Measurements from ENCODE around the gene PRR5L. TPM values are rescaled to one million over a fixed set of nuclear protein-coding genes. Genes with fewer than 3 reads are reported as not detected.

The PRR5L gene
- 1.1 TPM for polyA plus RNA-seq (2012; ENCODE audit: low read depth, missing spikeins)

- TF ChIP-seq SPI1 (IDR thresholded peaks at IDR 0.05; ENCODE audit: low read depth, low read length) = no peak
- no peak for DNase-seq (ENCODE audit: insufficient read length, low spot score)
- no peak for FAIRE-seq
Measured at GRCh38 chr11:36295926-36296325, at the start of gene PRR5L. TSS of gene PRR5L (plus strand) at chr11:36296288. CDS start at chr11:36401122, 104,834 bp downstream.

GRCh38 chr11:36247493-36247892 is 48.6 kb upstream of the PRR5L start:
- no peak for DNase-seq (ENCODE audit: insufficient read length, low spot score)
- TF ChIP-seq SPI1 (IDR thresholded peaks at IDR 0.05; ENCODE audit: low read depth, low read length) (no peak), POLR2A (IDR thresholded peaks at IDR 0.05; ENCODE audit: low read depth, low read length) (no peak), POU2F2 (IDR thresholded peaks at IDR 0.05; ENCODE audit: low read depth, low read length) (no peak), TAF1 (IDR thresholded peaks at IDR 0.05; ENCODE audit: low read depth, low read length) (no peak), PAX5 (IDR thresholded peaks at IDR 0.05; ENCODE audit: insufficient read depth, low read length, severe bottlenecking) (no peak), POLR2AphosphoS5 (IDR thresholded peaks at IDR 0.05; ENCODE audit: low read depth, low read length) (no peak)
- no peak for FAIRE-seq

- TF ChIP-seq POU2F2 (IDR thresholded peaks at IDR 0.05; ENCODE audit: low read depth, low read length) (no peak), SPI1 (IDR thresholded peaks at IDR 0.05; ENCODE audit: low read depth, low read length) (no peak), POLR2A (IDR thresholded peaks at IDR 0.05; ENCODE audit: low read depth, low read length) (no peak), POLR2AphosphoS5 (IDR thresholded peaks at IDR 0.05; ENCODE audit: low read depth, low read length) (no peak), TAF1 (IDR thresholded peaks at IDR 0.05; ENCODE audit: low read depth, low read length) (no peak), PAX5 (IDR thresholded peaks at IDR 0.05; ENCODE audit: insufficient read depth, low read length, severe bottlenecking) (no peak)
- no peak for DNase-seq (ENCODE audit: insufficient read length, low spot score)
- FAIRE-seq = no peak
Measured at GRCh38 chr11:36248436-36248835, 47.7 kb upstream of the PRR5L start.

- FAIRE-seq = no peak
- DNase-seq (ENCODE audit: insufficient read length, low spot score) = no peak
- no peak for TF ChIP-seq TAF1 (IDR thresholded peaks at IDR 0.05; ENCODE audit: low read depth, low read length)
- TF ChIP-seq POLR2AphosphoS5 (IDR thresholded peaks at IDR 0.05; ENCODE audit: low read depth, low read length) = no peak
- TF ChIP-seq SPI1 (IDR thresholded peaks at IDR 0.05; ENCODE audit: low read depth, low read length) = no peak
- no peak for TF ChIP-seq POU2F2 (IDR thresholded peaks at IDR 0.05; ENCODE audit: low read depth, low read length)
- TF ChIP-seq POLR2A (IDR thresholded peaks at IDR 0.05; ENCODE audit: low read depth, low read length) = no peak
Measured at GRCh38 chr11:36249246-36249645, 46.8 kb upstream of the PRR5L start.

GRCh38 chr11:36251823-36252222 is 44.3 kb upstream of the PRR5L start:
- no peak for FAIRE-seq

GRCh38 chr11:36253238-36253637 is 42.9 kb upstream of the PRR5L start:
- no peak for DNase-seq (ENCODE audit: insufficient read length, low spot score)
- FAIRE-seq = no peak
- no peak for TF ChIP-seq POLR2A (IDR thresholded peaks at IDR 0.05; ENCODE audit: low read depth, low read length)
- TF ChIP-seq POU2F2 (IDR thresholded peaks at IDR 0.05; ENCODE audit: low read depth, low read length) = no peak
- TF ChIP-seq PAX5 (IDR thresholded peaks at IDR 0.05; ENCODE audit: insufficient read depth, low read length, severe bottlenecking) = no peak
- no peak for TF ChIP-seq SPI1 (IDR thresholded peaks at IDR 0.05; ENCODE audit: low read depth, low read length)
- TF ChIP-seq TAF1 (IDR thresholded peaks at IDR 0.05; ENCODE audit: low read depth, low read length) = no peak
- no peak for TF ChIP-seq POLR2AphosphoS5 (IDR thresholded peaks at IDR 0.05; ENCODE audit: low read depth, low read length)

More at GRCh38 chr11:36251823-36252222, 44.3 kb upstream of the PRR5L start:
- DNase-seq (ENCODE audit: insufficient read length, low spot score) = no peak
- TF ChIP-seq POLR2AphosphoS5 (IDR thresholded peaks at IDR 0.05; ENCODE audit: low read depth, low read length) (no peak), PAX5 (IDR thresholded peaks at IDR 0.05; ENCODE audit: insufficient read depth, low read length, severe bottlenecking) (no peak), POLR2A (IDR thresholded peaks at IDR 0.05; ENCODE audit: low read depth, low read length) (no peak), SPI1 (IDR thresholded peaks at IDR 0.05; ENCODE audit: low read depth, low read length) (no peak), POU2F2 (IDR thresholded peaks at IDR 0.05; ENCODE audit: low read depth, low read length) (no peak), TAF1 (IDR thresholded peaks at IDR 0.05; ENCODE audit: low read depth, low read length) (no peak)

GRCh38 chr11:36254713-36255112 is 41.4 kb upstream of the PRR5L start:
- no peak for FAIRE-seq
- no peak for DNase-seq (ENCODE audit: insufficient read length, low spot score)
- TF ChIP-seq POU2F2 (IDR thresholded peaks at IDR 0.05; ENCODE audit: low read depth, low read length) = no peak
- TF ChIP-seq POLR2A (IDR thresholded peaks at IDR 0.05; ENCODE audit: low read depth, low read length) = no peak
- no peak for TF ChIP-seq POLR2AphosphoS5 (IDR thresholded peaks at IDR 0.05; ENCODE audit: low read depth, low read length)
- no peak for TF ChIP-seq SPI1 (IDR thresholded peaks at IDR 0.05; ENCODE audit: low read depth, low read length)
- TF ChIP-seq TAF1 (IDR thresholded peaks at IDR 0.05; ENCODE audit: low read depth, low read length) = no peak

- TF ChIP-seq PAX5 (IDR thresholded peaks at IDR 0.05; ENCODE audit: insufficient read depth, low read length, severe bottlenecking) (no peak), POLR2AphosphoS5 (IDR thresholded peaks at IDR 0.05; ENCODE audit: low read depth, low read length) (no peak), POU2F2 (IDR thresholded peaks at IDR 0.05; ENCODE audit: low read depth, low read length) (no peak), TAF1 (IDR thresholded peaks at IDR 0.05; ENCODE audit: low read depth, low read length) (no peak), POLR2A (IDR thresholded peaks at IDR 0.05; ENCODE audit: low read depth, low read length) (no peak), SPI1 (IDR thresholded peaks at IDR 0.05; ENCODE audit: low read depth, low read length) (no peak)
- FAIRE-seq = no peak
- DNase-seq (ENCODE audit: insufficient read length, low spot score) = no peak
Measured at GRCh38 chr11:36257351-36257750, 38.7 kb upstream of the PRR5L start.

- no peak for TF ChIP-seq POLR2A (IDR thresholded peaks at IDR 0.05; ENCODE audit: low read depth, low read length)
- TF ChIP-seq SPI1 (IDR thresholded peaks at IDR 0.05; ENCODE audit: low read depth, low read length) = no peak
- no peak for TF ChIP-seq POLR2AphosphoS5 (IDR thresholded peaks at IDR 0.05; ENCODE audit: low read depth, low read length)
- TF ChIP-seq PAX5 (IDR thresholded peaks at IDR 0.05; ENCODE audit: insufficient read depth, low read length, severe bottlenecking) = no peak
- no peak for TF ChIP-seq TAF1 (IDR thresholded peaks at IDR 0.05; ENCODE audit: low read depth, low read length)
- TF ChIP-seq POU2F2 (IDR thresholded peaks at IDR 0.05; ENCODE audit: low read depth, low read length) = no peak
- peak; percentile 56 for FAIRE-seq
- peak; percentile 22 for DNase-seq (ENCODE audit: insufficient read length, low spot score)
Measured at GRCh38 chr11:36258730-36259360, 37.2 kb upstream of the PRR5L start.

GRCh38 chr11:36261094-36261493 is 35.0 kb upstream of the PRR5L start:
- DNase-seq (ENCODE audit: insufficient read length, low spot score) (no peak), FAIRE-seq (no peak)
- TF ChIP-seq POLR2A (IDR thresholded peaks at IDR 0.05; ENCODE audit: low read depth, low read length) = no peak
- no peak for TF ChIP-seq SPI1 (IDR thresholded peaks at IDR 0.05; ENCODE audit: low read depth, low read length)
- no peak for TF ChIP-seq TAF1 (IDR thresholded peaks at IDR 0.05; ENCODE audit: low read depth, low read length)
- no peak for TF ChIP-seq PAX5 (IDR thresholded peaks at IDR 0.05; ENCODE audit: insufficient read depth, low read length, severe bottlenecking)
- no peak for TF ChIP-seq POLR2AphosphoS5 (IDR thresholded peaks at IDR 0.05; ENCODE audit: low read depth, low read length)
- no peak for TF ChIP-seq POU2F2 (IDR thresholded peaks at IDR 0.05; ENCODE audit: low read depth, low read length)

All from GM12891 (cell line).